Naive thymus-derived CD8-positive, alpha-beta T cell (primary cell): Measurements from ENCODE around the gene BPIFB4. TPM values are rescaled to one million over a fixed set of nuclear protein-coding genes. Genes with fewer than 3 reads are reported as not detected.
"Not testable (repeated sequence)": the region's sequence is repeated elsewhere in the genome, so short reads cannot be mapped to it uniquely, and the experiment has no call there.

Experiments used
- ATAC-seq, 2 donors: fragments of 150-1000 bp; cut with Tn5 transposase in 1 of 2; sonication (Bioruptor Pico), chemical (Tn5 transposase) in 1 of 2; 1 replicate in 1 of 2; 2 replicates in 1 of 2; pipeline ENCODE4 v1.10.0; 2021; ENCODE audit warnings: mild to moderate bottlenecking in 2 of 2, moderate library complexity in 2 of 2
- POLR2A ChIA-PET: fragments of 350-600 bp; sonication (Branson Sonifier 250); formaldehyde crosslinking; loops from one replicate; lab custom pipeline; 2021; ENCODE audit warnings: antibody characterized with exemption; lab: Charles Lee
- DNase-seq, 10 donors: peaks; one replicate each; pipeline versions ENCODE4 v3.0.0 to v3.0.0-alpha.2; 2020 to 2022
- H3K27ac Mint-ChIP-seq, 10 donors: one replicate each; pipeline ENCODE4 v1.8.0; 2020 to 2022; ENCODE audit warnings: mild to moderate bottlenecking in 10 of 10, mixed read lengths in 10 of 10, moderate library complexity in 4 of 10, inconsistent platforms in 1 of 10
- H3K27me3 Mint-ChIP-seq, 5 donors: one replicate each; pipeline ENCODE4 v1.8.0; 2021 to 2022; ENCODE audit warnings: mixed read lengths in 5 of 5
- H3K36me3 Mint-ChIP-seq, 3 donors: one replicate each; pipeline ENCODE4 v1.8.0; 2020 to 2022; ENCODE audit warnings: mixed read lengths in 3 of 3, mild to moderate bottlenecking in 2 of 3, inconsistent platforms in 1 of 3
- H3K4me1 Mint-ChIP-seq, 4 donors: one replicate each; pipeline ENCODE4 v1.8.0; 2021 to 2022; ENCODE audit warnings: mixed read lengths in 4 of 4
- H3K4me3 Mint-ChIP-seq, 10 donors: one replicate each; pipeline ENCODE4 v1.8.0; 2020 to 2022; ENCODE audit warnings: mild to moderate bottlenecking in 10 of 10, mixed read lengths in 10 of 10, moderate library complexity in 6 of 10, inconsistent platforms in 1 of 10
- H3K9me3 Mint-ChIP-seq, 9 donors: one replicate each; pipeline ENCODE4 v1.8.0; 2020 to 2022; ENCODE audit warnings: mixed read lengths in 9 of 9, mild to moderate bottlenecking in 3 of 9, inconsistent platforms in 1 of 9, moderate library complexity in 1 of 9
- polyA plus RNA-seq, 3 donors: library from polyadenylated mRNA; unstranded; fragments of 300-500 nt; fragmentation: Illumina TruSeq; gene quantifications; one replicate each; pipeline ENCODE4 v1.2.3, GENCODE V29; 2021
- total RNA-seq, 8 experiments: library from RNA in 2 of 8; stranded (reverse) in 2 of 8; gene quantifications; one replicate each; pipeline ENCODE4 v1.2.3 and lab custom pipeline; 2021 to 2026

Gene BPIFB4
- total and polyA plus RNA-seq, 5 experiments from 2014 or later = not detected

- H3K36me3 Mint-ChIP-seq, POLR2A ChIA-PET: not testable (repeated sequence)
- ATAC-seq = peak; percentile 68 to 76
Observed at GRCh38 chr20:33095902-33096584, 16.6 kb downstream of the BPIFB4 start.

GRCh38 chr20:33097001-33097400, 17.6 kb downstream of the BPIFB4 start:
- peaks cover 0 to 3% (median 0%) of the 10 kb centered on the region in 5 donors for H3K27me3 Mint-ChIP-seq
- ATAC-seq = no peak
- H3K9me3 Mint-ChIP-seq = no peaks in the 10 kb centered on the region
- no peak overlapping the region for H3K27ac Mint-ChIP-seq
- H3K4me3 Mint-ChIP-seq = no peak overlapping the region
- no peaks in the 10 kb centered on the region for H3K36me3 Mint-ChIP-seq
- POLR2A ChIA-PET = no interaction called here
- H3K4me1 Mint-ChIP-seq = peaks cover 2 to 5% (median 4%) of the 10 kb centered on the region in 4 donors
- DNase-seq = no peak

More at GRCh38 chr20:33095902-33096584, 16.6 kb downstream of the BPIFB4 start:
- not testable (repeated sequence) for H3K9me3 Mint-ChIP-seq, H3K4me1 Mint-ChIP-seq, H3K4me3 Mint-ChIP-seq, H3K27me3 Mint-ChIP-seq
- H3K27ac Mint-ChIP-seq = peak overlapping the region in 1 of 10 donors; percentile 15
- peak in 7 of 10 donors; percentile 11 to 42 (median 33) for DNase-seq

GRCh38 chr20:33099843-33100538, 20.5 kb downstream of the BPIFB4 start:
- H3K9me3 Mint-ChIP-seq = no peaks in the 10 kb centered on the region
- no peak overlapping the region for H3K4me3 Mint-ChIP-seq
- DNase-seq (no peak), ATAC-seq (no peak)
- H3K4me1 Mint-ChIP-seq = peaks cover 2 to 4% (median 2%) of the 10 kb centered on the region in 4 donors
- peak overlapping the region in 2 of 10 donors; percentile 48 to 58 for H3K27ac Mint-ChIP-seq
- peaks cover 0 to 3% (median 2%) of the 10 kb centered on the region in 5 donors for H3K27me3 Mint-ChIP-seq
- POLR2A ChIA-PET = interaction anchor here (0.8 kb wide), 1 partner anchor 295 kb away, joined by 5 read pairs; no protein-coding TSS in a partner anchor
- H3K36me3 Mint-ChIP-seq = no peaks in the 10 kb centered on the region

GRCh38 chr20:33103556-33103955, 24.1 kb downstream of the BPIFB4 start:
- peaks cover 0 to 3% (median 2%) of the 10 kb centered on the region in 5 donors for H3K27me3 Mint-ChIP-seq
- POLR2A ChIA-PET = no interaction called here
- DNase-seq = no peak
- H3K27ac Mint-ChIP-seq = no peak overlapping the region
- ATAC-seq = no peak
- peaks cover 0 to 2% (median 0%) of the 10 kb centered on the region in 4 donors for H3K4me1 Mint-ChIP-seq
- H3K4me3 Mint-ChIP-seq = no peak overlapping the region
- H3K9me3 Mint-ChIP-seq = no peaks in the 10 kb centered on the region
- H3K36me3 Mint-ChIP-seq = no peaks in the 10 kb centered on the region

GRCh38 chr20:33104336-33104735, 24.9 kb downstream of the BPIFB4 start:
- Mint-ChIP-seq H3K4me3 (no peak overlapping the region), H3K4me1 (peaks cover 0 to 2% (median 0%) of the 10 kb centered on the region in 4 donors), H3K27me3 (peaks cover 0 to 3% (median 2%) of the 10 kb centered on the region in 5 donors), H3K9me3 (no peaks in the 10 kb centered on the region), H3K36me3 (no peaks in the 10 kb centered on the region), H3K27ac (no peak overlapping the region)
- DNase-seq (no peak), ATAC-seq (no peak)
- POLR2A ChIA-PET = no interaction called here

GRCh38 chr20:33105316-33105924, 26.0 kb downstream of the BPIFB4 start:
- peaks cover 0 to 3% (median 2%) of the 10 kb centered on the region in 5 donors for H3K27me3 Mint-ChIP-seq
- DNase-seq (no peak), ATAC-seq (no peak)
- H3K27ac Mint-ChIP-seq = no peak overlapping the region
- peaks cover 0 to 2% (median 0%) of the 10 kb centered on the region in 4 donors for H3K4me1 Mint-ChIP-seq
- POLR2A ChIA-PET = no interaction called here
- H3K4me3 Mint-ChIP-seq = no peak overlapping the region
- H3K9me3 Mint-ChIP-seq = no peaks in the 10 kb centered on the region
- no peaks in the 10 kb centered on the region for H3K36me3 Mint-ChIP-seq

- H3K27me3 Mint-ChIP-seq, DNase-seq, H3K36me3 Mint-ChIP-seq, POLR2A ChIA-PET, H3K4me3 Mint-ChIP-seq, ATAC-seq, H3K9me3 Mint-ChIP-seq, H3K27ac Mint-ChIP-seq, H3K4me1 Mint-ChIP-seq: not testable (repeated sequence)
Observed at GRCh38 chr20:33106058-33106620, 26.7 kb downstream of the BPIFB4 start.

- no peaks in the 10 kb centered on the region for H3K9me3 Mint-ChIP-seq
- H3K36me3 Mint-ChIP-seq = no peaks in the 10 kb centered on the region
- DNase-seq (no peak), ATAC-seq (no peak)
- no peaks in the 10 kb centered on the region for H3K27me3 Mint-ChIP-seq
- no peaks in the 10 kb centered on the region for H3K4me1 Mint-ChIP-seq
- POLR2A ChIA-PET = interaction anchor here (0.5 kb wide), 1 partner anchor 60 kb away, joined by 3 read pairs; no protein-coding TSS in a partner anchor
- no peak overlapping the region for H3K4me3 Mint-ChIP-seq
- no peak overlapping the region for H3K27ac Mint-ChIP-seq
Observed at GRCh38 chr20:33108661-33109060, 29.2 kb downstream of the BPIFB4 start.

- POLR2A ChIA-PET = no interaction called here
- H3K36me3 Mint-ChIP-seq = no peaks in the 10 kb centered on the region
- H3K4me3 Mint-ChIP-seq = no peak overlapping the region
- no peak overlapping the region for H3K27ac Mint-ChIP-seq
- no peaks in the 10 kb centered on the region for H3K4me1 Mint-ChIP-seq
- no peak for DNase-seq
- no peak for ATAC-seq
- H3K27me3 Mint-ChIP-seq = no peaks in the 10 kb centered on the region
- peaks cover 0 to 4% (median 0%) of the 10 kb centered on the region in 9 donors for H3K9me3 Mint-ChIP-seq
Observed at GRCh38 chr20:33110147-33110825, 30.8 kb downstream of the BPIFB4 start.

- ATAC-seq (no peak), DNase-seq (no peak)
- no peak overlapping the region for H3K27ac Mint-ChIP-seq
- no peak overlapping the region for H3K4me3 Mint-ChIP-seq
- peaks cover 0 to 5% (median 0%) of the 10 kb centered on the region in 9 donors for H3K9me3 Mint-ChIP-seq
- H3K27me3 Mint-ChIP-seq = peaks cover 0 to under 1% (median 0%) of the 10 kb centered on the region in 5 donors
- H3K4me1 Mint-ChIP-seq = no peaks in the 10 kb centered on the region
- POLR2A ChIA-PET = no interaction called here
- H3K36me3 Mint-ChIP-seq = no peaks in the 10 kb centered on the region
Observed at GRCh38 chr20:33111306-33111705, 31.9 kb downstream of the BPIFB4 start.

GRCh38 chr20:33112547-33113386, 33.3 kb downstream of the BPIFB4 start:
- peaks cover 0 to 6% (median 0%) of the 10 kb centered on the region in 9 donors for H3K9me3 Mint-ChIP-seq
- H3K27me3 Mint-ChIP-seq = peaks cover 0 to 2% (median 0%) of the 10 kb centered on the region in 5 donors
- H3K27ac Mint-ChIP-seq = no peak overlapping the region
- H3K4me1 Mint-ChIP-seq = no peaks in the 10 kb centered on the region
- no peak for ATAC-seq
- DNase-seq = no peak
- no peak overlapping the region for H3K4me3 Mint-ChIP-seq
- no peaks in the 10 kb centered on the region for H3K36me3 Mint-ChIP-seq
- POLR2A ChIA-PET = no interaction called here
